LoVo (cell line): ENCODE measurements around the gene SPAG4.

ENCODE experiments used
- DNase-seq: peaks from one replicate; pipeline ENCODE4 v3.0.0-alpha.2; 2016; ENCODE audit warnings: low spot score

Gene SPAG4

DNA sequence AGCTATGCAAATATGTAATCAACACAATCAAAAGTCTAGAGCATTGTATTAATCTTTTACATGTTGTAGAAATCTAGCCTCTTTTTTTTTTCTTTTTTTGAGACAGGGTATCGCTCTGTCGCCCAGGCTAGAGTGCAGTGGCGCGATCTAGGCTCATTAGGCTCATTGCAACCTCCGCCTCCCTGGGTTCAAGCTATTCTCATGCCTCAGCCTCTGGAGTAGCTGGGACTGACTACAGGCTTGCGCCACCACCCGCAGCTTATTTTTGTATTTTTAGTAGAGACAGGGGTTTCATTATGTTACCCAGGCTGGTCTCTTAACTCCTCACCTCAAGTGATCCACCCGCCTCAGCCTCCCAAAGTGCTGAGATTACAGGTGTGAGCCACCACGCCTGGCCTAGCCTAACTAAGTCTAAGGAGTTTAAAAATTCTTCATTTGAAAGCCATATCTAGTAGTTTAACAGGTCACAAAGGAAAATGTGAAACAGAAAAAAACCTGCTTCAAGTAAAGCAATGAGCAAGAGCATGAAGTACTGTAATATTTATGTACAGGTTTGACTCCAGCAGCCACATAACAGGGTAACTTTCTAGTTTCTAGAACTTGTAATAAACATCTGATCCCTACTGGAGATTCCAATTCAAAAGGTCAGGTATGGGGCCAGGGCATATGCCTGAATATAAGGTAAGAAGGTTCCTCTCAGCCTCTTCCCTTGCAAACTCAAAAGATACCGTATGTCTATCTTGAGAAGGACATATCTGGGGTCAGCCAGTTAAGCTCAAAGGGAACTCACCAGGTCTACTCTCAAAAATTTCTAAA is 44.7 kb downstream of the SPAG4 start:
- no peak for DNase-seq

GRCh38 chr20:35661053-35661452 is 45.4 kb downstream of the SPAG4 start:
- DNase-seq = no peak

DNA sequence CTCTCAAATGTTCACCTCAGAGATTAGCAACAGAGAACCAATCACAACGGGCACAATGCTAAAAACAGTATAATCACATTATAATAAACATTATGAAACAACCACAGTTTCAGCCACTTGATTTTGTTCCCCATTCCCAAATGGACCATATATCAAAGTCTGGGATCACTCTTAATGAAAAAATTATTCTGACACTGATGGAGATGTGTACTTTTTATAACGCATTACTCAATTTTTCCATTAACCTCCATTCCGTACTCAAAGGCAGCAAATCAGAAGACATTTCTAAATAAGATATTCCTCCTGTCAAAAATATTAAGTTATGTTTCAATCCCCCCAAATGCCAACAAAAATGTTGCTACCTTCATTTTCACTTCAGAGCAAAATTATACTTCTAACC is 46.3 kb downstream of the SPAG4 start:
- DNase-seq = no peak

DNA sequence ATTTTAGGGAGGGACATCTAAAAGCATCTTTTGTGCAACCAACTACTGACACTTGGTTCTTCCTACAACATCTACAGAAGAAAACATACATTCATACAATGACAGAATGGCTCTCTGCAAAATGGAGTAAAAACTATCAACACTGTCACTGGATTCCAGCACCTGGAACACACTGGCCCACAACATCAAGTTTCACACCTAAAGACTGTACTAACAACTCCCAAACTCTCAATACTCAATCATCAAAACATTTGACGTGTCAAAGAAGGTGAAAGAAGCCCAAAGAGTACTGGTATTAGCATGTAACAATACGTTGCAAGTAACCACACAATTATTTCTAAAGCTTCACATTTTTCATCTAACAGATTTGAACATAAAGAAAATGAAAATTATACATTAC is 46.9 kb downstream of the SPAG4 start:
- DNase-seq = no peak

DNA sequence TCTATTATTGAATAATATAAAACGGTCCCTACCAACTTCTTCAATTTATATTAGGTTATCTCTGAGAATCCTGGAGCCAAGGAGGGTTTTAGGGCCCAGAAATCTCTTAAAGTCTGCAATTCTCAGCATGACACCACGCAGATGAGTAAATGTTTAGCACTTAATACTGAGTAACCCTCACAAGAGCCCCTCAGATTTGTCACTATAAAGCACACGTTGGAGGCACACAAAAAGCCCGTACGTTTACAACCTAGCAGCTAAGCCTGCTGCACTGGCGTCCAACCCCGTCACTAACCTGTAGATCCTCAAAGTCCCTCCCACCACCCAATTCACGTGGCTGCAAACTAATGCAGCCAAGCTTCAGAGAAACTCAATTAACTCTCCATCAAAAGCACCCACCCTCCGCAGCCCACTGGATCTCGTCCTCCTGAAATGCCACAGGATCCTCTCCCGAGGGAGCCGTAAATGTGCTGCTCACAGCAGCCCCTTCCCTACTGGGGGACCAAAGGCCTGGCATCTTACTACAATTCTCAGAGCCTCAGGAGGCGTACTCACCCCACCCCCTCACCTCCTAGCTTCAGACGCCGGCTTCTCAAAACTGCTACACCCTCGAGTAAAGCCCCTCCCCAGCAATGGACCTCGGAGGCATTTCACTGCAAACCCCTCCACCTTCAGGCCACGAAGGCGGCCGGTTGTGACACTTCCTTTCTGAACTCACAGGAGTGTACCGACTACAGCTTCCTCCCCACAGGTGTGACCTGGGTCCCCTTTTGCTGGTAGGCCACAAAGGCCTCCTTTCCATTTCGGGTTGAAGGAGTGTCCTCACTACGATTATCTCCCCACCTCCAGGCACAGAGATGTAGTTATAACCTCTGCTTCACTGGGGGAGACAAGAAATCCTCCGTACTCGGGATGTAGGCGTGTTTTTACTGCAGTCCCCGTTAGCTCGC is 48.2 kb downstream of the SPAG4 start:
- DNase-seq = peak; percentile 29

DNA sequence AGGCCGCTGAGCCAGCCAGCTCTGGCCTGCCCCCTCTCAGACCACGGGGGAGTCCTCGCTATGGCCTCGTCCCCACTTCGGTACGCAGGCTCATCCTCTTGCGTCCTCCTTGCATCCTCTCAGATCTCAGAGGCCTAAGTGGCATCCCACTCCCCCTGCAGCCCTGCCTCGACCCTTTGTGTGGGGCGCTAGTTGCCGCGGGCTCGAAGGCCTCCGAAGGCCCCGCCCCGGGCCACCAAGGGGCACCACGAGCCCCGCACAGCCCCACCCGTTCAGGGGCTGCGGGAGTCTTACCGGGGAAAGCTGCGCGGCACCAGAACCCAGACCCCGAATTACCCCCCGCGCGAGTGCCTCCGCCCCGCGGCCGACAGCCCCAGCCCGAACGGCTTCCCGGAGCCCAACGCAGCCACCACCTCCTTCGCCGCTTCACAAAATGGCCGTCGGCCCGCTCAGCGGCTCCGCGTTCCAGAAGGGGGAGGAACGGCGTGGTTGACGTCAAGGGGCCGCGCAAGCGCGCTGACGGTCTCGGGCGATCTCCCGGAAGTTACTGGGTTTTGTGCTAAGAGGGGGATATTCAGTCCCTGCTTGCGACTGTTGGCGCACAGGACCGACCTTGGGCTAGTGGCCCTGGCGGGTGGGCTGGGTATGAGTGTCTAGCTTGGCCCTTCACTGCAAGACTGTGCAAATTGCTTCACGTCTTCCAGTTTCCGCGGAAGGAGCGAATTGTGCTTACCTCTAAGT is 49.0 kb downstream of the SPAG4 start, which contains the start of the genes CPNE1 and RBM12:
TSS of gene CPNE1 (minus strand) at position 435 of the 741 bp plus-strand sequence. CDS start 31,977 bp downstream, outside the sequence.
TSS of gene RBM12 (minus strand) at position 435 of the 741 bp plus-strand sequence. CDS start 9,578 bp downstream, outside the sequence.
- DNase-seq = peak; percentile 96

DNA sequence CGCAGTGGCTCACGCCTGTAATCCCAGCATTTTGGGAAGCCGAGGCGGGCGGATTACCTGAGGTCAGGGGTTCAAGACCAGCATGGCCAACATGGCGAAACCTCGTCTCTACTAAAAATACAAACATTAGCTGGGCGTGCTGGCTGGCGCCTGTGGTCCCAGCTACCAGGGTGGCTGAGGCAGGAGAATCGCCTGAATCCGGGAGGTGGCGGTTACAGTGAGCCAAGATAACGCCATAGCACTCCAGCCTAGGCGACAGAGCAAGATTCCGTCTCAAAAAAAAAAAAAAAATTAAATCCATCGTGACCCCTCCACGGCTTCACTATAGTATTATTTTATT is 50.3 kb downstream of the SPAG4 start:
- DNase-seq = no peak

DNA sequence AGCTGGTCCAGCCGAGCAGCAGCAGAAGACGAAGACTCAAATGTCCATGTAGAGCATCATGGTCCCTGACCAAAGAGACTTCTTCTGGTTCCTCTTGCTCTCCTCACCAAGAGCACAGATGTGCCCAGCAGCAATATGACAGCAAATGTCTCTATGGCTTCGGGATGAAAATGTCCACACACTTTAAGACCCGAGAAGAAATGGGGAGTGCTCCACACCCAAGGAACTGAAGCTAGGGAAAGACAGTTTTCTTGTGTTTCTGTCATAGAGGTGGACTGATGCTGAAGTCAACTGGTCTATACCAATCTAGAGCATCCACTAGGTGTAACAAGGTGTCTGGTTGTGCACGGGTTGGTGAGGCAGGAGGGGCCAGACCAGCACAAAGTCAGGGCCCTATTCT is 53.6 kb downstream of the SPAG4 start:
- no peak for DNase-seq

GRCh38 chr20:35669681-35670080 is 54.1 kb downstream of the SPAG4 start:
- DNase-seq = no peak
